Caco-2 (cell line): Measurements from ENCODE around the gene SH3TC1. TPM values are rescaled to one million over a fixed set of nuclear protein-coding genes. Genes with fewer than 3 reads are reported as not detected.

Experiments used
- BruUV-seq: library from RNA; stranded (reverse); fragments of 400-500 nt; replicated peaks from 2 replicates; lab custom pipeline; 2021; lab: Mats Ljungman, UMichigan
- CTCF ChIA-PET: fragments of 300-600 bp; sonication (Branson Sonifier 250); formaldehyde crosslinking; loops from one replicate; lab custom pipeline; 2022; ENCODE audit warnings: antibody characterized with exemption; lab: Charles Lee
- POLR2A ChIA-PET: fragments of 300-600 bp; sonication (Branson Sonifier 250); formaldehyde crosslinking; loops from one replicate; lab custom pipeline; 2022; ENCODE audit warnings: antibody characterized with exemption; lab: Charles Lee
- DNase-seq, 2 experiments: peaks; one replicate each; pipeline versions ENCODE4 v3.0.0 to v3.0.0-alpha.2; 2020 to 2022
- H3K27me3 ChIP-seq: replicated peaks from 2 replicates; pipeline ENCODE4 v1.6.0; 2011; ENCODE audit warnings: low read length; ENCODE audit not compliant: control insufficient read depth, insufficient read depth
- H3K36me3 ChIP-seq: 2 replicates; pipeline ENCODE4 v1.5.1; 2011; ENCODE audit warnings: low read length; ENCODE audit not compliant: control insufficient read depth, insufficient read depth
- H3K4me1 ChIP-seq: fragments of 250-450 bp; sonication (Bioruptor Pico); 2 replicates; pipeline ENCODE4 v1.5.1; 2020; ENCODE audit warnings: mild to moderate bottlenecking
- H3K4me3 ChIP-seq: 2 replicates; pipeline ENCODE4 v1.5.1; 2011; ENCODE audit warnings: low read depth, mild to moderate bottlenecking, control low read depth, low read length
- H3K9me3 ChIP-seq: fragments of 250-450 bp; sonication (Bioruptor Pico); 2 replicates; pipeline ENCODE4 v1.5.1; 2020; ENCODE audit warnings: mild to moderate bottlenecking, moderate library complexity
- H3K27ac Mint-ChIP-seq: one replicate; pipeline ENCODE4 v1.8.0; 2022; ENCODE audit warnings: mixed read lengths; ENCODE audit not compliant: unreplicated experiment
- H3K27me3 Mint-ChIP-seq: one replicate; pipeline ENCODE4 v1.8.0; 2022; ENCODE audit warnings: mixed read lengths; ENCODE audit not compliant: insufficient read depth, unreplicated experiment
- H3K36me3 Mint-ChIP-seq: one replicate; pipeline ENCODE4 v1.8.0; 2022; ENCODE audit warnings: mild to moderate bottlenecking, mixed read lengths; ENCODE audit not compliant: insufficient read depth, unreplicated experiment
- H3K4me1 Mint-ChIP-seq: one replicate; pipeline ENCODE4 v1.8.0; 2022; ENCODE audit warnings: low read depth, mixed read lengths; ENCODE audit not compliant: unreplicated experiment
- H3K4me3 Mint-ChIP-seq: one replicate; pipeline ENCODE4 v1.8.0; 2022; ENCODE audit warnings: mild to moderate bottlenecking, moderate library complexity, mixed read lengths; ENCODE audit not compliant: unreplicated experiment
- H3K9me3 Mint-ChIP-seq: one replicate; pipeline ENCODE4 v1.8.0; 2022; ENCODE audit warnings: mixed read lengths; ENCODE audit not compliant: unreplicated experiment
- intact Hi-C: fragments of 100-400 bp; cut with micrococcal nuclease; formaldehyde crosslinking; loops from one replicate; pipeline ENCODE4 v1.10.0; 2022; ENCODE audit not compliant: unreplicated experiment
- total RNA-seq: library from RNA; stranded (reverse); gene quantifications from 2 replicates; pipeline ENCODE4 v1.2.3, GENCODE V29; 2022
- TF ChIP-seq, protein P1 (sequence below), 2 experiments: fragments of 200-600 bp in 1 of 2; IDR thresholded peaks; 1 replicate in 1 of 2; 2 replicates in 1 of 2; pipeline versions ENCODE4 v1.5.1 to v1.8.0; 2011 to 2022; ENCODE audit warnings: antibody characterized with exemption in 1 of 2, control low read depth in 1 of 2, inconsistent platforms in 1 of 2, low read depth in 1 of 2, low read length in 1 of 2, mild to moderate bottlenecking in 1 of 2, moderate library complexity in 1 of 2; ENCODE audit not compliant: insufficient read depth in 1 of 2, severe bottlenecking in 1 of 2, unreplicated experiment in 1 of 2

SH3TC1 gene
- total RNA-seq, 1 experiment from 2014 or later = 18.6 TPM

- CTCF ChIA-PET = no interaction called here
- H3K9me3 Mint-ChIP-seq = peaks cover under 1% of the 10 kb centered on the region
- Histone ChIP-seq H3K4me1 (peaks cover 7% of the 10 kb centered on the region; the same call in 1 of the 2 replicates), H3K4me3 (no peak overlapping the region), H3K9me3 (no peaks in the 10 kb centered on the region), H3K27me3 (no peaks in the 10 kb centered on the region), H3K36me3 (no peaks in the 10 kb centered on the region)
- H3K36me3 Mint-ChIP-seq = peaks cover 5% of the 10 kb centered on the region
- H3K27ac Mint-ChIP-seq = no peak overlapping the region
- TF ChIP-seq, protein P1, sequence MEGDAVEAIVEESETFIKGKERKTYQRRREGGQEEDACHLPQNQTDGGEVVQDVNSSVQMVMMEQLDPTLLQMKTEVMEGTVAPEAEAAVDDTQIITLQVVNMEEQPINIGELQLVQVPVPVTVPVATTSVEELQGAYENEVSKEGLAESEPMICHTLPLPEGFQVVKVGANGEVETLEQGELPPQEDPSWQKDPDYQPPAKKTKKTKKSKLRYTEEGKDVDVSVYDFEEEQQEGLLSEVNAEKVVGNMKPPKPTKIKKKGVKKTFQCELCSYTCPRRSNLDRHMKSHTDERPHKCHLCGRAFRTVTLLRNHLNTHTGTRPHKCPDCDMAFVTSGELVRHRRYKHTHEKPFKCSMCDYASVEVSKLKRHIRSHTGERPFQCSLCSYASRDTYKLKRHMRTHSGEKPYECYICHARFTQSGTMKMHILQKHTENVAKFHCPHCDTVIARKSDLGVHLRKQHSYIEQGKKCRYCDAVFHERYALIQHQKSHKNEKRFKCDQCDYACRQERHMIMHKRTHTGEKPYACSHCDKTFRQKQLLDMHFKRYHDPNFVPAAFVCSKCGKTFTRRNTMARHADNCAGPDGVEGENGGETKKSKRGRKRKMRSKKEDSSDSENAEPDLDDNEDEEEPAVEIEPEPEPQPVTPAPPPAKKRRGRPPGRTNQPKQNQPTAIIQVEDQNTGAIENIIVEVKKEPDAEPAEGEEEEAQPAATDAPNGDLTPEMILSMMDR (IDR thresholded peaks at IDR 0.05; ENCODE audit: insufficient read depth in 1 of 2, low read depth in 1 of 2, low read length in 1 of 2, severe bottlenecking in 1 of 2, unreplicated experiment in 1 of 2) = no peak
- peak overlapping the region; percentile 98 for H3K4me3 Mint-ChIP-seq
- no peak for DNase-seq
- no peaks in the 10 kb centered on the region for H3K4me1 Mint-ChIP-seq
- intact Hi-C loops = no loop called here
- no TSS peak for BruUV-seq
- POLR2A ChIA-PET = no interaction called here
- peaks cover 5% of the 10 kb centered on the region for H3K27me3 Mint-ChIP-seq
These were observed 38.5 kb upstream of the SH3TC1 start for GRCh38 chr4:8160572-8160971.

DNA sequence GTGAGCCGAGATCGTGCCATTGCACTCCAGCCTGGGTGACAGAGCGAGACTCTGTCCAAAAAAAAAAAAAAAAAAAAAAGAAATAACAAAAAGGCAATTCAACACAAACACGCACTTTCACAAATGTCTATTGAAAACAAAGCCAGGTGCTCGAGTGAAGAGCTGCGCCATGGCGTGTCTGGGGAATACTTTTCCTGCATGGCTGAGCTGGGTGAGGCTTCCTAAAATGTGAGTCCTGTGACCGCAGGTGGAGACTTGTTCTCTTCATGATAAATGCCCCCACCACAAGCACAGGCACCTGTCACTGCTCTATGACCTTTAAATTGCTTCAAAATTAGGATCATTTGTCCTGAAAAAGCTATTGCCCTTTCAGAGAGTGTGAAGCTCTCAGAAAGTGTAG lies 36.5 kb upstream of the SH3TC1 start:
- H3K36me3 Mint-ChIP-seq = peaks cover 5% of the 10 kb centered on the region
- no peak overlapping the region for H3K4me3 Mint-ChIP-seq
- peaks cover 5% of the 10 kb centered on the region for H3K4me1 Mint-ChIP-seq
- CTCF ChIA-PET = interaction anchor here (1.4 kb wide), 1 partner anchor 14 kb away, joined by 4 read pairs; no protein-coding TSS in a partner anchor
- H3K36me3 ChIP-seq = no peaks in the 10 kb centered on the region
- H3K9me3 Mint-ChIP-seq = peaks cover 18% of the 10 kb centered on the region
- peaks cover 6% of the 10 kb centered on the region; the same call in 1 of the 2 replicates for H3K4me1 ChIP-seq
- POLR2A ChIA-PET = no interaction called here
- H3K27me3 ChIP-seq = no peaks in the 10 kb centered on the region
- H3K4me3 ChIP-seq = no peak overlapping the region
- BruUV-seq = no TSS peak
- peaks cover 4% of the 10 kb centered on the region for H3K27me3 Mint-ChIP-seq
- intact Hi-C loops = no loop called here
- TF ChIP-seq, protein P1 (IDR thresholded peaks at IDR 0.05; ENCODE audit: insufficient read depth in 1 of 2, low read depth in 1 of 2, low read length in 1 of 2, severe bottlenecking in 1 of 2, unreplicated experiment in 1 of 2) = no peak
- no peak for DNase-seq
- H3K9me3 ChIP-seq = no peaks in the 10 kb centered on the region
- H3K27ac Mint-ChIP-seq = no peak overlapping the region

- Histone ChIP-seq H3K9me3 (no peaks in the 10 kb centered on the region), H3K27me3 (no peaks in the 10 kb centered on the region), H3K36me3 (no peaks in the 10 kb centered on the region), H3K4me1 (peaks cover 2% of the 10 kb centered on the region; the same call in 1 of the 2 replicates), H3K4me3 (no peak overlapping the region)
- Mint-ChIP-seq H3K27ac (no peak overlapping the region), H3K36me3 (peaks cover 5% of the 10 kb centered on the region), H3K4me3 (no peak overlapping the region), H3K4me1 (peaks cover 5% of the 10 kb centered on the region), H3K27me3 (peaks cover 4% of the 10 kb centered on the region), H3K9me3 (peaks cover 18% of the 10 kb centered on the region)
- ChIA-PET POLR2A (no interaction called here), CTCF (interaction anchor here (1.4 kb wide), 1 partner anchor 14 kb away, joined by 4 read pairs; no protein-coding TSS in a partner anchor)
- DNase-seq = no peak
- BruUV-seq = no TSS peak
- TF ChIP-seq, protein P1 (IDR thresholded peaks at IDR 0.05; ENCODE audit: insufficient read depth in 1 of 2, low read depth in 1 of 2, low read length in 1 of 2, severe bottlenecking in 1 of 2, unreplicated experiment in 1 of 2) = no peak
- intact Hi-C loops = no loop called here
These were observed 36.1 kb upstream of the SH3TC1 start for GRCh38 chr4:8163026-8163425.
